ENCODE data around the gene TRAF5. TPM values are rescaled to one million over a fixed set of nuclear protein-coding genes. Genes with fewer than 3 reads are reported as not detected.

Gene TRAF5
- total and polyA plus RNA-seq, 2 donors (not counting 3 experiments of a cell fraction or from before 2014, with no cell fraction given) = 8.5 to 17.6 TPM

GRCh38 chr1:211420389-211420788, 93.8 kb downstream of the TRAF5 start:
- H3K4me3 ChIP-seq (replicated peaks in 1 of 3; ENCODE audit: insufficient read depth in 1 of 3, low read depth in 1 of 3, low read length in 3 of 3) = no peak overlapping the region
- FAIRE-seq = no peak
- ChIA-PET CTCF (no interaction called here), POLR2A (no interaction called here)
- no peaks in the 10 kb centered on the region for H3K9me3 ChIP-seq (replicated peaks; ENCODE audit: control insufficient read depth, insufficient read depth, low read length)
- H3K4me2 ChIP-seq (ENCODE audit: insufficient read depth, low read length) = no peak overlapping the region
- dilution Hi-C loops (cut with MboI; ENCODE audit: extremely low pct_ligation_motif_present, low sequenced_read_pairs) (no loop called here), intact Hi-C loops (cut with micrococcal nuclease) (no loop called here)
- H2AFZ ChIP-seq (ENCODE audit: low read depth, low read length) = no peak overlapping the region
- H3K36me3 ChIP-seq (ENCODE audit: control insufficient read depth in 2 of 2, extremely low read depth in 1 of 2, insufficient read depth in 2 of 2, low read length in 2 of 2) = no peaks in the 10 kb centered on the region
- H3K9ac ChIP-seq (replicated peaks; ENCODE audit: extremely low read depth, insufficient read depth, low read length) = no peak overlapping the region
- no peak for DNase-seq (ENCODE audit: low read depth, low spot score)
- no peaks in the 10 kb centered on the region for H3K4me1 ChIP-seq (ENCODE audit: control insufficient read depth, extremely low read depth, insufficient read depth, low read length)
- no peaks in the 10 kb centered on the region for H4K20me1 ChIP-seq (replicated peaks; ENCODE audit: control insufficient read depth, extremely low read depth, insufficient read depth, low read length)
- no peaks in the 10 kb centered on the region for H3K9me1 ChIP-seq (replicated peaks; ENCODE audit: control insufficient read depth, extremely low read depth, insufficient read depth, low read length)
- H3K79me2 ChIP-seq (ENCODE audit: control insufficient read depth, insufficient read depth, low read length) = no peaks in the 10 kb centered on the region
- H3K27me3 ChIP-seq (ENCODE audit: control insufficient read depth in 2 of 2, insufficient read depth in 2 of 2, low read length in 2 of 2) = no peaks in the 10 kb centered on the region
- TF ChIP-seq FOS (IDR thresholded peaks at IDR 0.05; ENCODE audit: borderline replicate concordance, insufficient read depth, low read length) (peak; percentile 11), CTCF (IDR thresholded peaks at IDR 0.05; ENCODE audit: extremely low read depth in 1 of 2, insufficient read depth in 1 of 2, low read depth in 1 of 2, low read length in 2 of 2) (no peak)
- no peak overlapping the region for H3K27ac ChIP-seq (ENCODE audit: insufficient read depth, low read depth, low read length)
- no TSS peak for BruUV-seq (replicated peaks)

- Histone ChIP-seq H3K4me1 (ENCODE audit: control insufficient read depth, extremely low read depth, insufficient read depth, low read length) (no peaks in the 10 kb centered on the region), H3K4me3 (replicated peaks in 1 of 3; ENCODE audit: insufficient read depth in 1 of 3, low read depth in 1 of 3, low read length in 3 of 3) (no peak overlapping the region), H3K36me3 (ENCODE audit: control insufficient read depth in 2 of 2, extremely low read depth in 1 of 2, insufficient read depth in 2 of 2, low read length in 2 of 2) (no peaks in the 10 kb centered on the region), H3K27me3 (ENCODE audit: control insufficient read depth in 2 of 2, insufficient read depth in 2 of 2, low read length in 2 of 2) (no peaks in the 10 kb centered on the region), H2AFZ (ENCODE audit: low read depth, low read length) (no peak overlapping the region), H4K20me1 (replicated peaks; ENCODE audit: control insufficient read depth, extremely low read depth, insufficient read depth, low read length) (no peaks in the 10 kb centered on the region), H3K4me2 (ENCODE audit: insufficient read depth, low read length) (no peak overlapping the region), H3K9me3 (replicated peaks; ENCODE audit: control insufficient read depth, insufficient read depth, low read length) (no peaks in the 10 kb centered on the region), H3K79me2 (ENCODE audit: control insufficient read depth, insufficient read depth, low read length) (no peaks in the 10 kb centered on the region), H3K27ac (ENCODE audit: insufficient read depth, low read depth, low read length) (no peak overlapping the region), H3K9ac (replicated peaks; ENCODE audit: extremely low read depth, insufficient read depth, low read length) (no peak overlapping the region), H3K9me1 (replicated peaks; ENCODE audit: control insufficient read depth, extremely low read depth, insufficient read depth, low read length) (no peaks in the 10 kb centered on the region)
- ChIA-PET CTCF (no interaction called here), POLR2A (no interaction called here)
- FAIRE-seq = no peak
- DNase-seq (ENCODE audit: low read depth, low spot score) = no peak
- dilution Hi-C loops (cut with MboI; ENCODE audit: extremely low pct_ligation_motif_present, low sequenced_read_pairs) (no loop called here), intact Hi-C loops (cut with micrococcal nuclease) (no loop called here)
- no peak for TF ChIP-seq JUN (IDR thresholded peaks at IDR 0.05; ENCODE audit: borderline replicate concordance, insufficient read depth, insufficient read length, low read depth)
- no peak for TF ChIP-seq EZH2 (IDR thresholded peaks at IDR 0.05; ENCODE audit: borderline replicate concordance, low read depth, low read length, severe bottlenecking)
- TF ChIP-seq FOS (IDR thresholded peaks at IDR 0.05; ENCODE audit: borderline replicate concordance, insufficient read depth, low read length) = no peak
- TF ChIP-seq POLR2AphosphoS5 (IDR thresholded peaks at IDR 0.05; ENCODE audit: insufficient read depth, low read depth, low read length) = no peak
- TF ChIP-seq GATA2 (IDR thresholded peaks at IDR 0.05; ENCODE audit: insufficient read depth, insufficient read length, low read depth, low read length) = no peak
- no peak for TF ChIP-seq MAX (IDR thresholded peaks at IDR 0.05; ENCODE audit: insufficient read depth, insufficient read length)
- no peak for TF ChIP-seq CTCF (IDR thresholded peaks at IDR 0.05; ENCODE audit: extremely low read depth in 1 of 2, insufficient read depth in 1 of 2, low read depth in 1 of 2, low read length in 2 of 2)
- no peak for TF ChIP-seq MYC (IDR thresholded peaks at IDR 0.05; ENCODE audit: low read depth, low read length)
- TF ChIP-seq POLR2A (IDR thresholded peaks at IDR 0.05; ENCODE audit: low read depth, low read length) = no peak
- no TSS peak for BruUV-seq (replicated peaks)
Observed at GRCh38 chr1:211420845-211421454, 94.3 kb downstream of the TRAF5 start.

All from endothelial cell of umbilical vein (primary cell).